HG03139 (cell line): ENCODE data around the gene HMMR.
"Not testable (repeated sequence)": the region's sequence is repeated elsewhere in the genome, so short reads cannot be mapped to it uniquely, and the experiment has no call there.

Source experiments
- ATAC-seq: cut with Tn5 transposase; IDR thresholded peaks from one replicate; pipeline ENCODE4 v1.9.1; 2021; ENCODE audit not compliant: unreplicated experiment

HMMR gene, protein sequence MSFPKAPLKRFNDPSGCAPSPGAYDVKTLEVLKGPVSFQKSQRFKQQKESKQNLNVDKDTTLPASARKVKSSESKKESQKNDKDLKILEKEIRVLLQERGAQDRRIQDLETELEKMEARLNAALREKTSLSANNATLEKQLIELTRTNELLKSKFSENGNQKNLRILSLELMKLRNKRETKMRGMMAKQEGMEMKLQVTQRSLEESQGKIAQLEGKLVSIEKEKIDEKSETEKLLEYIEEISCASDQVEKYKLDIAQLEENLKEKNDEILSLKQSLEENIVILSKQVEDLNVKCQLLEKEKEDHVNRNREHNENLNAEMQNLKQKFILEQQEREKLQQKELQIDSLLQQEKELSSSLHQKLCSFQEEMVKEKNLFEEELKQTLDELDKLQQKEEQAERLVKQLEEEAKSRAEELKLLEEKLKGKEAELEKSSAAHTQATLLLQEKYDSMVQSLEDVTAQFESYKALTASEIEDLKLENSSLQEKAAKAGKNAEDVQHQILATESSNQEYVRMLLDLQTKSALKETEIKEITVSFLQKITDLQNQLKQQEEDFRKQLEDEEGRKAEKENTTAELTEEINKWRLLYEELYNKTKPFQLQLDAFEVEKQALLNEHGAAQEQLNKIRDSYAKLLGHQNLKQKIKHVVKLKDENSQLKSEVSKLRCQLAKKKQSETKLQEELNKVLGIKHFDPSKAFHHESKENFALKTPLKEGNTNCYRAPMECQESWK

DNA sequence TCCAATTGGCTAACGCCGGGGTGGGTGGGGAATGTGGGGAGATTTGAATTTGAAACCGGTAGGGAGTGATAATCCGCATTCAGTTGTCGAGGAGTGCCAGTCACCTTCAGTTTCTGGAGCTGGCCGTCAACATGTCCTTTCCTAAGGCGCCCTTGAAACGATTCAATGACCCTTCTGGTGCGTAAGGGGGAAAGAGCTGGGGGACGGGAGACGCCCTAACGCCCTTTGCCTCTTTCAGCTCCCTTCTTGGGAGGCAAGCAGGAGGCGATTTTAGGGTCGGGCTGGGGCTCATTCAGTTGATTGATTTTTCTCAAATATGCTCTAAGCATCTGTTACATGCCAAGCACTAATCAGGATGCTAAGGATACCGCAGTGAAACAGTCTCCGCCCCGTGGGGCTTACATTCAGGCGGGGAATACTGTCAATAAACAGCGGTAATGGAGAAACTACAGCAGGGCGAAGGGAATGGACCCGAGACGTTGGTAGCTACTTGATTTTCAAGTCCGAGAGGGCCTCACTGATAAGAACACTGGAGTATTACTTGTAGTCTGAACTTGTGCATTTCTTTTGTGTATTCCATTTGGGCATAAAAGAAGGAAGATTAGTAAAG is at the start of gene HMMR:
HMMR (plus strand) TSS at position 71 of the 610 bp plus-strand sequence; CDS start at position 132, 61 bp downstream.
- no peak for ATAC-seq

DNA sequence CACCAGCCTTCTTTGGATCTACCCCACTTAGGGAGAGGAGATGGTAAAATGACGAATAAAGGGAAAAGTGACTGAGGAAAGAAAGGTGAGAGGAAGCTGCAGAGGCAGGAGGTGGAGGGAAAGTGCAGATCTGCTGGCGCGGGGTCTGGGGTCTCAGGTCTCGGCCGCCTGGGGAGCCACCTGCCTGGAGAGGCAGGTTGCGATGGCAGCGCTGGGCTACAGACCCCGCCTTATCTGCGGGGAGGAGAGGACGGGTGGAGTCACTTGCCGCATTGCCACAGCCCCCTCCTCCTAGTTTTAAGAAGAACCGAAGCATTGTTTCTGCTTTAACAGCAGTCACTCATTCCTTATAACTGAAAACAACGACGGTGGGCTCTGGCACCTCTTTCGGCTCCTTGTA is 44.8 kb upstream of the HMMR start:
- not testable (repeated sequence) for ATAC-seq

DNA sequence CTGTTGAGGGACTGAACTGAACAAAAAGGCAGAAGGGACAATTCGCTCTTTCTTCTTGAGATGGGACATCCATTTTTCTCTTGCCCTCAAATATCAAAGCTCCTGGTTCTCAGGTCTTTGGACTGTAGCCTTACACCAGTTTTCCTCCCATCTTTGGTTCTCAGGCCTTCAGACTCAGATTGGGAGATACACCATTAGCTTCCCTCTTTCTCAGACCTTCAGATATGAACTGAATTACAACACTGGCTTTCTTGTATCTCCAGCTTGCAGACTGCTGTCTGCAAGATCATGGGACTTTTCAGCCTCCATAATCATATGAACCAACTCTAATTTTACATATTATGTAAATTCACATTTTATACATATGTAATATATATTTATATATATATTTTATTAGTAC is 35.6 kb upstream of the HMMR start:
- ATAC-seq, result no peak

DNA sequence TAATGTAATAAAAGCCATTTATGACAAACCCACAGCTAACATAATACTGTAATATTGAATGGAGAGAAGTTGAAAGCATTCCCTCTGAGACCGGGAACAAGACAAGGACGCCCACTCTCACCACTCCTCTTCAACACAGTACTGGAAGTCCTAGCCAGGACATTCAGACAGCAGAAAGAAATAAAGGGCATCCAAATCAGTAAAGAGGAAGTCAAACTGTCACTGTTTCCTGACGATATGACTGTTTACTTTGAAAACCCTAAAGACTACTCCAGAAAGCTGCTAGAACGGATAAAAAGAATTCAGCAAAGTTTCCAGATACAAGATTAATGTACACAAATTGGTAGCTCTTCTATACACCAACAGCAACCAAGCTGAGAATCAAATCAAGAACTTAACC is 34.3 kb upstream of the HMMR start:
- ATAC-seq, result not testable (repeated sequence)

DNA sequence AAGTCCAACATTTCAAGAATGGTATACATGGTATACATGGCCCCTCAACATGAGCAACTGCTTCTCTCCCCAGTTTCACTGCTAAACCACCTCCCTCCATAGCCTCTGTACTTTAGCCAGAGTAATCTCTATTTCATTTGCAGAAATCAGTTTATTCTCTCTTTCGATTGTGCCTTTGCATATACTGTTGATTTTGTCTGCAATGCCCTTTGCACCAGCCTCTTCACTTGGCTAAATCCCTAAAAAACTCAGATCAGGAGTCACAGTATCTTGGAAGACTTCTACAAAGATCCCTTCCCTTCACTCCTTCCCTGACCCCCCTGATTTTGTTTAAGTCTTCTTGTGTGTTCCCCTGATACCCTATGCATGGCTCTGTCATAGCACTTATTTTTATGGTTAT is 27.9 kb upstream of the HMMR start:
- ATAC-seq, result no peak

DNA sequence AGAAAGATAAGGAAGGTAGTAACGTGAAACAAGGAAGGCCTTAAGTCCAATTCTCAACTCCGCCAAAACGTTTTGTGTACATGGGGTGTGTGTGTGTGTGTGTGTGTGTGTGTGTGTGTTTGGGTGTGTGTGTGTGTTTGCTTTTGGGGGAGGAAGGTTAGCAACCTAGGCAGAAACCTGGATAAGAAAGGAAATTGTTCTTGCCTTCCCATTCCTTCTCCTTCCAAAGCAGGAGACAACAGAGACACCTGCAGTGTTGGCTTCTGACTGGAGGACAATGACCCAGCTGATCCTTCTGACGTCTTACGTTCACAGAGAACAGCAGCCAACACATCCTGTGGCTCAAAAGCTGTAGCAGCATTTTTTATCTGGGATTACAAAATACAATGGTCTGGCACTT is 27.2 kb upstream of the HMMR start:
- ATAC-seq, result no peak

DNA sequence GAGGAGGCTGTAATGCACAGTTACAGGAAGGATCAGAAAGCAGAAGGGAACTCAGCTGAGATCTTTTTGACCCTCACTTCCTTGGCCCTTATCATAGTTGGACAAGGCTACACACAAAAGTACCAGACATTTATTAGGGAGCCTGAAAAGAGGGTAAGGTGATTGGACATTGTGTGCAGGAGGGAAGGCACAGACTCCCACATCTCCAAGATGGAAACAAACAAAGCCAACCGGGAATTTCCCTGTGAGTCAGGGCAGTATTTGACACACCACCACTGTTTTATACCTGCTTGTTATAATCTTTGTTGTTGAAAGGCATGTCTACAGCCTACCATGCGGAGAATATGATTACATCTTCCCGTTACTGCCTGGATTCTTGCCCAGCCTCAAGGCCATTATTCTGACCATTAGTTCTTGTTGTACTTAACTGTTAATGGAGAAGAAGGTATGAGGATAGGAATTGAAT is 26.0 kb upstream of the HMMR start:
- no peak for ATAC-seq

DNA sequence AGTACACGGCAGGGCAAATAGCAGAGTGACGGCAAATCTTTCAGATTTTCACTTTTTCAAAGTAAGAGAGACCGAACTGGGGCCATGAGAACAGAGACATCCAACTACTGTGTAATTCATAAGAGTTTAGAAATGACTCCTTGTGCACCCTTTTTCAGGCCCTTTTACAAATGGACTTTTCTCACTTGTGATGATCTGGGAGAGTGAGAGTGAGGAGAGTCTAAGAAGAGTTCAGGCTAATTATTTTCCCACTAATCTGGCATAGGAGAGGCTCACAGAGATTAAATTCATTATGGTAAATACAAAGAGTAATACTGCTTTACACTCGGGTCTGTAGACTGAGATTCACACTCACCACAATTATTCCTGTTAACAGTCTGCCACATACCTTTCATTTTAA is 23.9 kb upstream of the HMMR start:
- no peak for ATAC-seq

DNA sequence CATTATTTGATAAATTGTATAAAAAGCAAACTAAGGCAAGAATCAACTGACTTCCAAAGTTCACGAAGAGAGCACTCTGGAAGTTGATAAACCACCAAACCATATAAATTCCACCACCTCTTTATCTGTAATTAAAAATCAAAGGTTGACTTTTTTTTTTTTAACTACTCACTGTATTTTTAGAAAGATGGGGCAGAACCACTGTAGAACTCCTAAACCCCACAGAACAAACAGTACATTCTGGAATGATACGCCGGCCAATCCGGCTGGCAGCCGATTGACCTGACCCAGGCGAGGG is 23.5 kb upstream of the HMMR start:
- no peak for ATAC-seq

DNA sequence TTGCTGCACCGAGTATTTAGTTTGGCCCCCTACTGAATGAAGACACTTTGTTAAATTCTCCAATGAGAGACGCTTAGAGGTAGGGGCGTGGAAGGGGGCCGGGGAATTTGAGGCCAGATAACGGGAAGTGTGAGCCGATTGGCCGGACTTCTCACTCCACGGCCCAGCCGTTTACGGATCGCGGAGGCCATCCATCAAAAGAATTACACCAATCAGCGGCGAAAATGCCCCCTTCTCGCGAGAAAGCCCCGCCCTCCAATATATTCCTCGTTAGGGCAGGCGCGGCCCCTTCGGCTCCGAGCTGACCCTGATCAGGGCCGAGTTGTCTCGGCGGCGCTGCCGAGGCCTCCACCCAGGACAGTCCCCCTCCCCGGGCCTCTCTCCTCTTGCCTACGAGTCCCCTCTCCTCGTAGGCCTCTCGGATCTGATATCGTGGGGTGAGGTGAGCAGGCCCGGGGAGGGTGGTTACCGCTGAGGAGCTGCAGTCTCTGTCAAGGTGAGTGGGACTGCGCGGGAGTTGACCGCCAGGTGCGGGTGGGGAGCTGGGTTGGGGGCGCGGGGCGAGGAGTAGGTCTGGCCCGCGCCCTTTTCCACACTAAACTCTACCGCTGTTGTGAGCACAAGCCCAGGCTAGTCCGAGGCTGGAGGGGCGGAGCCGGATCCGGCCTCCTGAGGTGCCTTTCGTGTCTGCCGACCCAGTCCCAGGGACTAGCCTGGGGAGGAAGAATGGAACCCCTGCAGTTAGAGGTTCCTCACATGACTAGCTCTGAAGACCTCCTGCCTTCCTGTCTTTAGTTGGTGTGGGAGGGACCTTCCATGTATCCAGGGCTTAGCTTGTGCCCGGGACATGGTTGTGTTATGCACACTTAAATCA is 22.9 kb upstream of the HMMR start, which contains the start of gene CCNG1:
CCNG1 (plus strand) TSS at position 287 of the 874 bp plus-strand sequence. CDS start 1,662 bp downstream, outside the sequence.
- ATAC-seq, result peak; percentile 96

DNA sequence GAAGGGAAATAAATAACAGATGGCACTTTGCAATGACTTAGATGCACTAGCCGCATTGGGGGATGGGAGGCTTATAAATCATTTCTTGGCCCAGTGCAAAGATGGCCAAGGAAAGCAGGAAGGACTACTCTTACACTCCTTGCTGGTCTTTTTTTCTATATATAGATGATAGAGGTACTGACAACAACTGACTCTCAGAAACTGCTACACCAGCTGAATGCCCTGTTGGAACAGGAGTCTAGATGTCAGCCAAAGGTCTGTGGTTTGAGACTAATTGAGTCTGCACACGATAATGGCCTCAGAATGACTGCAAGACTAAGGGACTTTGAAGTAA is 21.4 kb upstream of the HMMR start:
- no peak for ATAC-seq

DNA sequence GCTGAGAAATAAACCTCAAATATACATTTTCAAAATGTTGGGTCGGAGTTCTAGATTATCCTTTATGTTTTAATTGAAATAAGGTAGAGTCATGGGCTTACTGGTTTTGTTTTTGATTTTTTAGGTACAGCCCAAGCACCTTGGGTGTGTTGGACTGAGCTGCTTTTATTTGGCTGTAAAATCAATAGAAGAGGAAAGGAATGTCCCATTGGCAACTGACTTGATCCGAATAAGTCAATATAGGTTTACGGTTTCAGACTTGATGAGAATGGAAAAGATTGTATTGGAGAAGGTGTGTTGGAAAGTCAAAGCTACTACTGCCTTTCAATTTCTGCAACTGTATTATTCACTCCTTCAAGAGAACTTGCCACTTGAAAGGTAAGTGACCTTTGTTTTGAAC is 19.5 kb upstream of the HMMR start:
- no peak for ATAC-seq

DNA sequence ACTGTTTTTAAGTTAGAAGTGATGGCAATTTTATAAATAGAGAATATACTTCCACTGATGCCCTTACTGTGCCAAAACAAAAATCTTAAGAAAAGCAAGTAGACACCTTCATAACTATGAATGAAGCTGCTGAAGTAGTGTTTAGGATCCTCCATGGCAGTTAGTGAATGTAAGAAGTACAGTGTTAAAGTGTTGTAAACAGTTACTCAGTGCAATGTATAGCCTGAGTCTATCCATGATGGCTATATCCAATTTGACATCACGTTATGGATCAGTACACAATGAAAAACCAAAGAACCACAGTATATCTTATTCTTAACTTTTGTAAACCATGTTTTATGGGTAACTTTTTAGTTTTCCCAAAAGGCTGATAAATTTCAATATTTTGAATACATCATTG is 15.9 kb upstream of the HMMR start:
- ATAC-seq, result no peak

DNA sequence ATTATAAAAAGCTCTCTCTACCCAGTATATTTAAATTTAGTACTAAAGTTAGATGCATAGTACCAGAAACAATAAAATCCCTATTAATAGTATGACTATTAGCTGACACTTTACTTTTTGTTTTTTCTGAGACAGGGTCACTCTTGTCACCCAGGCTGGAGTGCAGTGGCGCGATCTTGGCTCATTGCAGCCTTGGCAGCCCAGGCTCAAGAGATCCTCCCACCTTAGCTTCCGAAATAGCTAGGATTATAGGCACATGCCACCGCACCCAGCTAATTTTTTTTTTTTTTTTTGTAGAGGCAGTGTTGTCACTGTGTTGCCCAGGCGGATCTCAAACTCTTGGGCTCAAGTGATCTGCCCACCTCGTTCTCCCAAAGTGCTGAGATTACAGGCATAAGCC is 15.1 kb upstream of the HMMR start:
- ATAC-seq, result no peak

DNA sequence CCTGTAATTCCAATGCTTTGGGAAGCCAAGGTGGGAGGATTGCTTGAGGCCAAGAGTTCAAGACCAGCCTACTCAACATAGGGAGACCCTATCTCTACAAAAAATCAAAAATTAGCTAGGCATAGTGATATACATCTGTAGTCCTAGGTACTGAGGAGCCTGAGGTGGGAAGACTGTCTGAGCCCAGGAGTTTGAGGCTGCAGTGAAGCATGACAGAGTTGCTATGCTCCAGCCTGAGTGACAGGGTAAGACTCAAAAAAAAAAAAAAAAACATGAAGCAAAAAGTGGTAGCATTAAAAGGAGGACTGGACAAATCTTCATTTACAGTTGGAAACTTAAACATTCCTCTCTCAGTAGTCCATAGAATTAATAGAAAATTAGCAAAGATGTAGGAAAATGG is 13.2 kb upstream of the HMMR start:
- no peak for ATAC-seq

DNA sequence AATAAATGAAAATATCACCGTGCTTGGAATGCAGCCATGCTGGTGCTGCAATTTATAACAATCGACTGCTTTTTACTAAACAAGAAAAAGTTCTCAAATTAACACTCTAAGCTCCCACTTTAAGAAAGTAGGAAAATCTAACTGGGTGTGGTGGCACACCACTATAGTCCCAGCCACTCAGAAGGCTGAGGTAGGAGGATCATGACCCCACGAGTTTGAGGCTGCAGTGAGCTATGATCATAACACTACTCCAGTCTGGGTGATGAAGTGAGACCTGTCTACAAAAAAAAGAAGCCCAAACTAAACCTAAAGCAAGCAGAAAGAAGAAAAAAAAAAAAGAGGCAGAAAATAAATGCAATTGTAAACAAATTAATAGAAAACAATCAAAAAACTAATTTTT is 12.6 kb upstream of the HMMR start:
- no peak for ATAC-seq

DNA sequence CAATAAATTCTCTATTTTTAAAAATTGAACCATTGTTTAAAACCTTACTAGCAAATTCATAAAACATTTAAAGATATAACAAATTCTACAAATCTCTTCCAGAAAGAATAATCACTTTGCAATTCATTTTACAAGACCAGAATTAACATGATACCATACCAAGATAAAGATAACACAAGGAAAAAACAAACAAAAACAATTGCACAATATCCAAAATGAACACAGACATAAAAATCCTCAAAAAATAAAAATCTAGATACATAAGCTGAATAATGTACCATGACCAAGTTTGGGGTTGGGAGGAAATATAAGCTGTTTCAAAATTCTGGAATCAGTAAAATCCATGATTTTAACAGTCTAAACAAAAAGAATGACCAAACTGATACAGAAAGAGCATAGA is 11.9 kb upstream of the HMMR start:
- ATAC-seq, result no peak

DNA sequence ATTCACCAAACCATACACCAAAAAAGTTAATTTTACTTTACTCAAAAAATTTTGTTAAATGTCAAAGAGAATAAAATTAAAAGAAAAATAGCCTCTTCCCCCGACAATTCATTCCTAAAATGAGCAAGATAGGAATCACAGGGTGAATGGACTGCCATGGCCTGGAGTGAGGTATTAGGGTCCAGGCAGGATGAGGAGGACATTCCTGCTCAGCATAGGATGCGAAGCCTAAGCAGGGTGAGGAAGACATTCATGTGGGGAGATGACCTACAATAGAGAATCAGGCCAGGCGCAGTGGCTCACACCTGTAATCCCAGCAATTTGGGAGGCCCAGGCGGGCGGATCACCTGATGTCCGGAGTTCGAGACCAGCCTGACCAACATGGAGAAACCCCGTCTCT is 8.9 kb upstream of the HMMR start:
- ATAC-seq, result no peak

DNA sequence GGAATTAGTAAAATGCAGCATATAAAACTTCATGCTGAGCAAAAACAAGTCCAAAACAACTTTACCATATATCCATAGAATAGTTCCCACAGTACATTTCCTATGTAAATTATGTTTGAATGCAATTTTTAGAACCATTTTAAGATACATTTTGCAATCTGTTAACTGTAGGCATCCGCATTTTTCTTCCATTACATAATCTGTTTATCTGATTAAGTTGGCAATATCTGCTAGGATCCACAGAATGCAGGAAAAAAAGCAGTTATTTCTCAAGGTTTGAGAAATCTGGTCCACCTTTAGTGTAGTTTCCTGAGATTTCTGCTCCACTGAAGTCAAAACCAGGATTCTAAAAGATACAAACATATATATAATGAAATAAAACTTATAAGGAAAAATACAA is 6.7 kb upstream of the HMMR start:
- ATAC-seq, result no peak

DNA sequence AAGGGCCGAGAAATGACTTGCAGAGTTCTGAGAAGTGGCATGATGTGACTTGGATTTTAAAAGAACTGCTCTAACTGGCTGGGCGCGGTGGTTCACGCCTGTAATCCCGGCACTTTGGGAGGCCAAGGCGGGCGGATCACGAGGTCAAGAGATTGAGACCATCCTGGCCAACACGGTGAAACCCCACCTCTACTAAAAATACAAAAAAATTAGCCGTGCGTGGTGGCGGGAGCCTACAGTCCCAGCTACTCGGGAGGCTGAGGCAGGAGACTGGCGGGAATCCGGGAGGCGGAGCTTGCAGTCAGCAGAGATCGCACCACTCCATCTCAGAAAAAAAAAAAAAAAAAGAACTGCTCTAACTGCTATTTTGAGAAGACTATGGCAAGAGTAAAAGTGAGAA is 5.0 kb upstream of the HMMR start:
- not testable (repeated sequence) for ATAC-seq

DNA sequence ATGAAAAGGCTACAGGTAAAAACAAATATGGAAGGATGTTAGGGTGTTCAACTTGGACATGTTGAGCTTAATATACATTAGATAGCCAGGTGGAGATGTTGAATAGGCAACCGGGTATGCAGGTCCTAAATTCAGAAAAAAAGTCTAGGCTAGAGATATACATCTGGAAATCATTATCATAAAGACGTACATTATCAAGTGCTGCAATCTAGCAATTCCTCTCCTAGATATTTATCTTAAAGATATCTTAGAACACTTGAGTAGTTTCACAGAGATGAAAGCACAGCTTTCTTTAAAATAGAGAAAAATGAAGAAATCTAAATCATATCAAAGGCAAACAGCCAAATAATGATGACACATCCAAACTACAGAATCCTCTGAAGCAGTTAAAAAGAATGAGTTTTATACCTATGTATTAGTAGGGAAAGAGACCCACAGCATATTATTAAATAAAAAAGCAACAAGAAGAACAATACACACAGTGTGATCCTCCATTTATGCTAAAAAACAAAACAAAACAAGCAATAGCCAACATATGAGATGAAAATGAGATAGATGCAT is 4.3 kb upstream of the HMMR start:
- no peak for ATAC-seq
